ENCODE results near the gene PRPF38B.

DNA sequence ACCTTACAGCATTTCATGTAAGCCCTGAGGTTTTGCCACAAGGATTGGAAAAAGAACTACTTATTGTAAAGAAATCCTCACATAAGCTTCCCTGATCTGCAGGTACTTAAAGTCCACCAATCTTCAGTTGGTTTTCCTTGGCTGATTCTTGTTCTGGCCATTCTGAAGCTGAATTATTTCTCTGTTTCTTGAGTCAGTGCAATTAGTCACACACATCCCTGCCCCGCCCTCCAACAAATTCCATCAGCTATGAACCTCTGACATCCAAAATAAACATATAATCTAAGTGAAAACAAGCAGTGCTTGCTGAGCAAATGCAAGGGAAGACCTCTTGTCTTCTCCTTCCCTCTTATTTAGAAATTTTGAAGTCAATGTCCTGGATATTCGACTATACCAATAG lies 12.4 kb downstream of the PRPF38B start:
- TF ChIP-seq, protein P1, sequence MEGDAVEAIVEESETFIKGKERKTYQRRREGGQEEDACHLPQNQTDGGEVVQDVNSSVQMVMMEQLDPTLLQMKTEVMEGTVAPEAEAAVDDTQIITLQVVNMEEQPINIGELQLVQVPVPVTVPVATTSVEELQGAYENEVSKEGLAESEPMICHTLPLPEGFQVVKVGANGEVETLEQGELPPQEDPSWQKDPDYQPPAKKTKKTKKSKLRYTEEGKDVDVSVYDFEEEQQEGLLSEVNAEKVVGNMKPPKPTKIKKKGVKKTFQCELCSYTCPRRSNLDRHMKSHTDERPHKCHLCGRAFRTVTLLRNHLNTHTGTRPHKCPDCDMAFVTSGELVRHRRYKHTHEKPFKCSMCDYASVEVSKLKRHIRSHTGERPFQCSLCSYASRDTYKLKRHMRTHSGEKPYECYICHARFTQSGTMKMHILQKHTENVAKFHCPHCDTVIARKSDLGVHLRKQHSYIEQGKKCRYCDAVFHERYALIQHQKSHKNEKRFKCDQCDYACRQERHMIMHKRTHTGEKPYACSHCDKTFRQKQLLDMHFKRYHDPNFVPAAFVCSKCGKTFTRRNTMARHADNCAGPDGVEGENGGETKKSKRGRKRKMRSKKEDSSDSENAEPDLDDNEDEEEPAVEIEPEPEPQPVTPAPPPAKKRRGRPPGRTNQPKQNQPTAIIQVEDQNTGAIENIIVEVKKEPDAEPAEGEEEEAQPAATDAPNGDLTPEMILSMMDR (conservative IDR thresholded peaks at IDR 0.05 in 1 of 2, IDR thresholded peaks at IDR 0.05 in 1 of 2; ENCODE audit: low read depth in 1 of 2, low read length in 2 of 2), result no peak
- TF ChIP-seq EZH2 (IDR thresholded peaks at IDR 0.05; ENCODE audit: low read length, missing control alignments), result no peak

Data from fibroblast of lung (primary cell).